ENCODE data around the gene GABBR2. TPM values are rescaled to one million over a fixed set of nuclear protein-coding genes. Genes with fewer than 3 reads are reported as not detected.

Gene GABBR2
- total RNA-seq, 1 experiment from 2014 or later = not detected

DNA sequence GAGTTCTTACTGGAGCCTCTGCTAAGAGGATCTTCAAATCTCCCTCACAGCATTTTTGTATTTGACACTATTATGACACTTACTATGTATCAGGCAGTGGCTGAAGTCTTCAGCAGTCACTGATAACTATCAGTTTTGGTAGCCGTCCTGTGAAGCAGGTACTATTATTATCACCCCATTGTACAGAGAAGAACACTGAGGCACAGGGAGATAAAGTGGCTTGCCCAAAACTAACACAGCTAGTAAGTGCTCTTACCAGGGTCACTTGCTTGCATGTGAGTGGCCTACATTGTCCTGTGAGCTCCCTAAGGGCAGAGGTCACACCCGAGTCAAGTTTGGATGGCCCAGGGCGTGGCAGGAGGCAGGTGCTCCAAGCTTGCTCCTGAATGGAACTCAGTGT, 16.8 kb downstream of the GABBR2 start:
- Histone ChIP-seq H3K4me1 (ENCODE audit: insufficient read depth, low read length, poor library complexity, severe bottlenecking) (no peaks in the 10 kb centered on the region), H3K27ac (ENCODE audit: low read depth, low read length, poor library complexity, severe bottlenecking) (no peak overlapping the region), H3K36me3 (ENCODE audit: insufficient read depth, low read length, poor library complexity, severe bottlenecking) (no peaks in the 10 kb centered on the region), H3K27me3 (replicated peaks; ENCODE audit: insufficient read depth, low read depth, low read length, poor library complexity) (peaks cover 17% of the 10 kb centered on the region), H3K9me3 (ENCODE audit: low read depth, low read length, poor library complexity, severe bottlenecking) (no peaks in the 10 kb centered on the region), H3K4me3 (ENCODE audit: low read depth, low read length, poor library complexity, severe bottlenecking) (no peak overlapping the region)
- intact Hi-C loops (cut with micrococcal nuclease; ENCODE audit: unreplicated experiment) = no loop called here
- ChIA-PET CTCF (no interaction called here), POLR2A (ENCODE audit: low non-redundant PET) (no interaction called here)
- no peak for TF ChIP-seq EZH2 (IDR thresholded peaks at IDR 0.05; ENCODE audit: borderline replicate concordance, low read depth, low read length, poor library complexity, severe bottlenecking)
- TF ChIP-seq, protein P1, sequence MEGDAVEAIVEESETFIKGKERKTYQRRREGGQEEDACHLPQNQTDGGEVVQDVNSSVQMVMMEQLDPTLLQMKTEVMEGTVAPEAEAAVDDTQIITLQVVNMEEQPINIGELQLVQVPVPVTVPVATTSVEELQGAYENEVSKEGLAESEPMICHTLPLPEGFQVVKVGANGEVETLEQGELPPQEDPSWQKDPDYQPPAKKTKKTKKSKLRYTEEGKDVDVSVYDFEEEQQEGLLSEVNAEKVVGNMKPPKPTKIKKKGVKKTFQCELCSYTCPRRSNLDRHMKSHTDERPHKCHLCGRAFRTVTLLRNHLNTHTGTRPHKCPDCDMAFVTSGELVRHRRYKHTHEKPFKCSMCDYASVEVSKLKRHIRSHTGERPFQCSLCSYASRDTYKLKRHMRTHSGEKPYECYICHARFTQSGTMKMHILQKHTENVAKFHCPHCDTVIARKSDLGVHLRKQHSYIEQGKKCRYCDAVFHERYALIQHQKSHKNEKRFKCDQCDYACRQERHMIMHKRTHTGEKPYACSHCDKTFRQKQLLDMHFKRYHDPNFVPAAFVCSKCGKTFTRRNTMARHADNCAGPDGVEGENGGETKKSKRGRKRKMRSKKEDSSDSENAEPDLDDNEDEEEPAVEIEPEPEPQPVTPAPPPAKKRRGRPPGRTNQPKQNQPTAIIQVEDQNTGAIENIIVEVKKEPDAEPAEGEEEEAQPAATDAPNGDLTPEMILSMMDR (conservative IDR thresholded peaks at IDR 0.05; ENCODE audit: low read depth, low read length) = no peak
- no TSS peak for BruUV-seq (replicated peaks)
- DNase-seq (ENCODE audit: low spot score) = no peak

DNA sequence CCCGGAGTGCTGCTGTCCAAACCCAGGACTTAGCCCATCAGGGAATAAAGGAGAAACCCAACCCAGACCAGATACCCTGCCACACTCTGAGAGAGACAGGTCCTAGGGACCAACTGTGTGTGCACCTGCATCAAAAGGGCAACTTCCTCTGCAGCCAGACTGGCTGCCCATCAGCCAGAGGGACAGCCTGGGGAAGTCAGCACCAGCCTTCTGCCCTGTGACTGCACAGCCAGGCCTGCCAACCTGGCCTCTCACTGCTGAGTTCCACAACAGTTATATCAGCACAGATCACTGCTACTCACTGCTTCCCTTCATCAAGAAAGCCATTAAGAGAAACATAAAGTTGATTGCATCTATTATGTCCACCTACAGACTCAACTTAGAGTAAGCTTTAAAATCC, 18.0 kb downstream of the GABBR2 start:
- no peak overlapping the region for H3K4me3 ChIP-seq (ENCODE audit: low read depth, low read length, poor library complexity, severe bottlenecking)
- no peaks in the 10 kb centered on the region for H3K9me3 ChIP-seq (ENCODE audit: low read depth, low read length, poor library complexity, severe bottlenecking)
- BruUV-seq (replicated peaks) = no TSS peak
- peaks cover 17% of the 10 kb centered on the region for H3K27me3 ChIP-seq (replicated peaks; ENCODE audit: insufficient read depth, low read depth, low read length, poor library complexity)
- H3K4me1 ChIP-seq (ENCODE audit: insufficient read depth, low read length, poor library complexity, severe bottlenecking) = no peaks in the 10 kb centered on the region
- no peak for DNase-seq (ENCODE audit: low spot score)
- TF ChIP-seq, protein P1 (conservative IDR thresholded peaks at IDR 0.05; ENCODE audit: low read depth, low read length) = no peak
- no peak for TF ChIP-seq EZH2 (IDR thresholded peaks at IDR 0.05; ENCODE audit: borderline replicate concordance, low read depth, low read length, poor library complexity, severe bottlenecking)
- intact Hi-C loops (cut with micrococcal nuclease; ENCODE audit: unreplicated experiment) = no loop called here
- ChIA-PET CTCF (no interaction called here), POLR2A (ENCODE audit: low non-redundant PET) (no interaction called here)
- no peak overlapping the region for H3K27ac ChIP-seq (ENCODE audit: low read depth, low read length, poor library complexity, severe bottlenecking)
- no peaks in the 10 kb centered on the region for H3K36me3 ChIP-seq (ENCODE audit: insufficient read depth, low read length, poor library complexity, severe bottlenecking)

DNA sequence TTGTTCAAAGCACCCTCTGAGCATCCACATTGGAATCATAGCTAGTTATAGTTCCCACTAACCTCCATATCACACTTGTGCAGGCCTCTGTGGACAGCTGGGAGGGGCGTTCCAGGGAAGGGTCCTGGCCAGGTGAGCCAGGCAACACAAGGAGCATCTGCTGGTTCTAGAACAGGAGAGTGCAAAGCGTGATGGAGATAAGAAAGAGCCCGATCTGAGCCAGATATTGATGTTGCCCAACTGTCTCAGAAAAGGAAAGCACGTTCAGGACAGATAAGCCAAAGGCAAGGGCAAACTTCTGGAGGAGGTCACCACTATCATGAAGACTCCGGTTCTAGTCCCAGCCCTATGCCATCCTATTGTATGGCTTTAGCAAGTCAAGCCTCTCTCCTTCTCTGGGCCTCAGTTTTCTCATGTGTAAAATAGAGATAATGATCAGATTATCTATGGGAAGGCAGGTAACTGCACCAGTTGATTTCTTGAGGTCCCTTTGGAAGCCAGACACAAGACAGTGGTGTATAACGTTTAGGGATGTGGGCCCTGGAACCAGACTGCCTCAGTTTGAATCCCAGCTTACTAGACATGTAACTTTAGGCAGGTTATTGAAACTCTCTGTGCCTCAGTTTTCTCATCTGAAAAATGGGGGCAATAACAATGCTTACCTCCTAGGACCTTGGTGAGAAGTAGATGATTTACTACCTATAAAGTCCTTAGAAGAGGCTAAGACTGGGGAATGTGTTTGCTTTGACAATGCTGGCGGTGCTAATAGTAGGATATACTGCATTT, 19.8 kb downstream of the GABBR2 start:
- Histone ChIP-seq H3K27me3 (replicated peaks; ENCODE audit: insufficient read depth, low read depth, low read length, poor library complexity) (peaks cover 17% of the 10 kb centered on the region), H3K27ac (ENCODE audit: low read depth, low read length, poor library complexity, severe bottlenecking) (no peak overlapping the region), H3K36me3 (ENCODE audit: insufficient read depth, low read length, poor library complexity, severe bottlenecking) (no peaks in the 10 kb centered on the region), H3K4me3 (ENCODE audit: low read depth, low read length, poor library complexity, severe bottlenecking) (no peak overlapping the region), H3K9me3 (ENCODE audit: low read depth, low read length, poor library complexity, severe bottlenecking) (no peaks in the 10 kb centered on the region), H3K4me1 (ENCODE audit: insufficient read depth, low read length, poor library complexity, severe bottlenecking) (no peaks in the 10 kb centered on the region)
- BruUV-seq (replicated peaks) = no TSS peak
- CTCF ChIA-PET = no interaction called here
- DNase-seq (ENCODE audit: low spot score) = no peak
- POLR2A ChIA-PET (ENCODE audit: low non-redundant PET) = no interaction called here
- intact Hi-C loops (cut with micrococcal nuclease; ENCODE audit: unreplicated experiment) = no loop called here
- TF ChIP-seq, protein P1 (conservative IDR thresholded peaks at IDR 0.05; ENCODE audit: low read depth, low read length) = no peak
- no peak for TF ChIP-seq EZH2 (IDR thresholded peaks at IDR 0.05; ENCODE audit: borderline replicate concordance, low read depth, low read length, poor library complexity, severe bottlenecking)

All from A673 (cell line).